GM23248 (cell line): ENCODE measurements around the gene ADPRHL1. TPM values are rescaled to one million over a fixed set of nuclear protein-coding genes. Genes with fewer than 3 reads are reported as not detected.

Experiments used
- DNase-seq: peaks from one replicate; pipeline ENCODE4 v3.0.0-alpha.2; 2015
- H2AFZ ChIP-seq: fragments of 200-600 bp; sonication (generic); 2 replicates; pipeline ENCODE4 v1.6.1; 2016; ENCODE audit warnings: antibody characterized with exemption
- H3F3A ChIP-seq: fragments of 200-600 bp; sonication (generic); 2 replicates; pipeline ENCODE4 v1.6.1; 2016; ENCODE audit warnings: mild to moderate bottlenecking, antibody characterized with exemption, mixed run types; ENCODE audit not compliant: insufficient read depth
- H3K27ac ChIP-seq: fragments of 200-600 bp; sonication (generic); 2 replicates; pipeline ENCODE4 v1.5.1; 2016; ENCODE audit warnings: mild to moderate bottlenecking
- H3K27me3 ChIP-seq: fragments of 200-600 bp; sonication (generic); replicated peaks from 2 replicates; pipeline ENCODE4 v1.6.1; 2016; ENCODE audit warnings: mild to moderate bottlenecking; ENCODE audit not compliant: insufficient read depth
- H3K36me3 ChIP-seq: fragments of 200-600 bp; sonication (generic); 2 replicates; pipeline ENCODE4 v1.6.1; 2016; ENCODE audit warnings: low read depth, mild to moderate bottlenecking
- H3K4me1 ChIP-seq: fragments of 200-600 bp; sonication (generic); 2 replicates; pipeline ENCODE4 v1.6.1; 2016; ENCODE audit warnings: mild to moderate bottlenecking; ENCODE audit not compliant: insufficient read depth
- H3K4me2 ChIP-seq: fragments of 200-600 bp; sonication (generic); one replicate; pipeline ENCODE4 v1.6.1; 2016; ENCODE audit warnings: mild to moderate bottlenecking; ENCODE audit not compliant: unreplicated experiment
- H3K4me3 ChIP-seq: fragments of 200-600 bp; sonication (generic); 2 replicates; pipeline ENCODE4 v1.5.1; 2016; ENCODE audit warnings: mild to moderate bottlenecking
- H3K79me2 ChIP-seq: fragments of 200-600 bp; sonication (generic); 2 replicates; pipeline ENCODE4 v1.6.1; 2016; ENCODE audit warnings: mild to moderate bottlenecking; ENCODE audit not compliant: insufficient read depth
- H3K9ac ChIP-seq: fragments of 200-600 bp; sonication (generic); 2 replicates; pipeline ENCODE4 v1.6.1; 2016; ENCODE audit warnings: mild to moderate bottlenecking
- H3K9me2 ChIP-seq: fragments of 200-600 bp; sonication (generic); 2 replicates; pipeline ENCODE4 v1.6.1; 2016; ENCODE audit warnings: mixed run types, mild to moderate bottlenecking, moderate library complexity; ENCODE audit not compliant: insufficient read depth
- H3K9me3 ChIP-seq: fragments of 200-600 bp; sonication (generic); one replicate; pipeline ENCODE4 v1.6.1; 2017; ENCODE audit warnings: low read depth
- H4K20me1 ChIP-seq: fragments of 200-600 bp; sonication (generic); 2 replicates; pipeline ENCODE4 v1.6.0; 2016; ENCODE audit not compliant: insufficient read depth
- EZH2 ChIP-seq: fragments of 200-600 bp; sonication (generic); IDR thresholded peaks from 2 replicates; pipeline ENCODE4 v1.6.1; 2018; ENCODE audit warnings: antibody characterized with exemption, mild to moderate bottlenecking; ENCODE audit not compliant: insufficient read depth, poor library complexity, severe bottlenecking
- EZH2phosphoT487 ChIP-seq: fragments of 200-600 bp; sonication (generic); IDR thresholded peaks from 2 replicates; pipeline ENCODE4 v1.6.1; 2018; ENCODE audit warnings: antibody characterized with exemption, moderate library complexity, mild to moderate bottlenecking, low read depth; ENCODE audit not compliant: insufficient read depth
- WGBS, 2 experiments: methylation state at CpG; one replicate each; pipeline ENCODE4 v1.1.6; 2015 to 2017; ENCODE audit warnings: low lambda C conversion rate in 2 of 2, low coverage in 1 of 2; ENCODE audit errors: missing lambda C conversion rate in 2 of 2; 5-methylcytosine and 5-hydroxymethylcytosine counted together
- in situ Hi-C: fragments of 300-500 bp; cut with MboI; formaldehyde crosslinking; loops from 2 replicates; pipeline ENCODE4 v1.15.0; 2020
- polyA plus RNA-seq: library from polyadenylated mRNA; unstranded; fragments of >200 nt; fragmentation: Nextera tagmentation; extraction: Ambion mirVana; gene quantifications from 2 replicates; pipeline ENCODE4 v1.2.1, GENCODE V29; 2016
- total RNA-seq: library from RNA; depleted of rRNA; stranded (reverse); fragments of >200 nt; shearing (Covaris generic); gene quantifications from 2 replicates; pipeline ENCODE4 v1.2.3, GENCODE V29; 2014

The ADPRHL1 gene
- total and polyA plus RNA-seq, 2 experiments from 2014 or later: 1.8 to 2.2 TPM

- Histone ChIP-seq H3K4me1 (peaks cover 9% of the 10 kb centered on the region), H3K36me3 (no peaks in the 10 kb centered on the region), H2AFZ (no peak overlapping the region), H3K4me3 (no peak overlapping the region), H3K9me2 (no peaks in the 10 kb centered on the region), H3K27ac (no peak overlapping the region), H3K9me3 (no peaks in the 10 kb centered on the region), H3K79me2 (no peaks in the 10 kb centered on the region), H3K9ac (no peak overlapping the region), H3K27me3 (no peaks in the 10 kb centered on the region), H3F3A (no peaks in the 10 kb centered on the region), H4K20me1 (no peaks in the 10 kb centered on the region), H3K4me2 (no peak overlapping the region)
- WGBS, 2 experiments: 85% methylated on average over 20 of the region's 20 CpGs
- TF ChIP-seq EZH2phosphoT487: no peak
- no peak for TF ChIP-seq EZH2
- no peak for DNase-seq
- in situ Hi-C loops: loop anchor here (25.0 kb wide), 1 partner anchor 461 kb away; no protein-coding TSS in a partner anchor
Measured at GRCh38 chr13:113397608-113398425, 55.5 kb downstream of the ADPRHL1 start.

DNA sequence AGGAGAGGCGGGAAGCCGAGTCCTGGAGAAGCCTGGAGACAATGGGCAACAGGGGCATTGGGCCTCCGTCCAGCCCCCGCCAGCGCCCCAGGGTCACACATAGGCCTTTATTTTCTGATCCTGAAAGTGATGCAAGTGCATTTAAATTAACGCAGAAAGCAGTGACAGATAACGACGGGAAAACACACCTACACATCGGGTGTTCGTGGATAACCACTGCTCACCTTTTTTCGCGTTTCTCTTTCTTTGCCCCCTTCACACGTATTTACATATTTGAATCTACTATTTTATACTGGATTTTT lies 59.0 kb downstream of the ADPRHL1 start:
- Histone ChIP-seq H3K9me2 (no peaks in the 10 kb centered on the region), H3K27ac (no peak overlapping the region), H3K36me3 (no peaks in the 10 kb centered on the region), H3K9me3 (no peaks in the 10 kb centered on the region), H2AFZ (0 out of 2 replicates have a peak overlapping the region, but pooled peaks have one; percentile 39), H3K9ac (no peak overlapping the region), H3K4me3 (peak overlapping the region; percentile 67; the same call in 1 of the 2 replicates), H3K4me2 (peak overlapping the region; percentile 29), H3K27me3 (no peaks in the 10 kb centered on the region), H4K20me1 (no peaks in the 10 kb centered on the region), H3F3A (no peaks in the 10 kb centered on the region), H3K79me2 (no peaks in the 10 kb centered on the region), H3K4me1 (peaks cover 7% of the 10 kb centered on the region)
- no peak for TF ChIP-seq EZH2
- TF ChIP-seq EZH2phosphoT487: no peak
- WGBS, 2 experiments: 41 to 45% methylated on average over 13 of the region's 13 CpGs
- in situ Hi-C loops: loop anchor here (25.0 kb wide), 1 partner anchor 457 kb away; no protein-coding TSS in a partner anchor
- DNase-seq: no peak

GRCh38 chr13:113393563-113394338 lies 59.5 kb downstream of the ADPRHL1 start:
- peak; percentile 93 for DNase-seq
- Histone ChIP-seq H3K9me2 (no peaks in the 10 kb centered on the region), H3K79me2 (no peaks in the 10 kb centered on the region), H3F3A (no peaks in the 10 kb centered on the region), H3K4me2 (peak overlapping the region; percentile 80), H3K9me3 (no peaks in the 10 kb centered on the region), H3K27me3 (no peaks in the 10 kb centered on the region), H3K4me3 (peak overlapping the region; percentile 67), H2AFZ (peak overlapping the region; percentile 80), H3K36me3 (no peaks in the 10 kb centered on the region), H3K9ac (peak overlapping the region; percentile 59), H3K27ac (no peak overlapping the region), H4K20me1 (no peaks in the 10 kb centered on the region), H3K4me1 (peaks cover 1% of the 10 kb centered on the region; the same call in 1 of the 2 replicates)
- TF ChIP-seq EZH2phosphoT487: no peak
- no peak for TF ChIP-seq EZH2
- in situ Hi-C loops: loop anchor here (25.0 kb wide), 1 partner anchor 456 kb away; no protein-coding TSS in a partner anchor
- 0 to 2% methylated on average over 15 to 54 of the region's 63 CpGs for WGBS, 2 experiments

- Histone ChIP-seq H3K36me3 (no peaks in the 10 kb centered on the region), H4K20me1 (no peaks in the 10 kb centered on the region), H3K4me3 (peak overlapping the region; percentile 67), H3K27me3 (no peaks in the 10 kb centered on the region), H3K9me3 (no peaks in the 10 kb centered on the region), H3K79me2 (no peaks in the 10 kb centered on the region), H3K9ac (peak overlapping the region; percentile 59), H3K9me2 (no peaks in the 10 kb centered on the region), H2AFZ (peak overlapping the region; percentile 80), H3K4me1 (no peaks in the 10 kb centered on the region), H3F3A (no peaks in the 10 kb centered on the region), H3K4me2 (peak overlapping the region; percentile 80), H3K27ac (no peak overlapping the region)
- WGBS, 2 experiments: 59 to 63% methylated on average over 13 of the region's 13 CpGs
- in situ Hi-C loops: loop anchor here (25.0 kb wide), 1 partner anchor 456 kb away; no protein-coding TSS in a partner anchor
- TF ChIP-seq EZH2phosphoT487 (no peak), EZH2 (no peak)
- peak; percentile 20 for DNase-seq
Measured at GRCh38 chr13:113393226-113393562, 60.1 kb downstream of the ADPRHL1 start.
